Measurements from ENCODE around the gene PEF1.

The PEF1 gene

GRCh38 chr1:31648641-31649357 is 4.1 kb upstream of the PEF1 start:
- H3K4me3 ChIP-seq (ENCODE audit: low read length) = no peak overlapping the region
- H3K4me1 ChIP-seq (ENCODE audit: low read length) = peaks cover 6% of the 10 kb centered on the region
- H4K20me1 ChIP-seq (ENCODE audit: insufficient read depth, low read length) = no peaks in the 10 kb centered on the region
- peaks cover 6% of the 10 kb centered on the region for H3K79me2 ChIP-seq (ENCODE audit: low read length)
- H3K36me3 ChIP-seq (replicated peaks; ENCODE audit: low read depth, low read length) = no peaks in the 10 kb centered on the region
- no peak overlapping the region for H3K27ac ChIP-seq (ENCODE audit: low read length)
- H2AFZ ChIP-seq (ENCODE audit: low read depth, low read length) = no peak overlapping the region
- H3K9ac ChIP-seq (ENCODE audit: low read length) = no peak overlapping the region
- H3K4me2 ChIP-seq (ENCODE audit: low read length) = no peak overlapping the region
- TF ChIP-seq CTCF (IDR thresholded peaks at IDR 0.05; ENCODE audit: low read depth, low read length) = no peak
- TF ChIP-seq EZH2phosphoT487 (IDR thresholded peaks at IDR 0.05; ENCODE audit: low read depth) = no peak
- H3K27me3 ChIP-seq (ENCODE audit: low read depth, low read length) = no peaks in the 10 kb centered on the region
- H3K9me3 ChIP-seq (ENCODE audit: insufficient read depth, low read length) = no peaks in the 10 kb centered on the region

GRCh38 chr1:31648190-31648589 is 3.5 kb upstream of the PEF1 start:
- peaks cover 12% of the 10 kb centered on the region for H3K4me1 ChIP-seq (ENCODE audit: low read length)
- peaks cover 12% of the 10 kb centered on the region for H3K79me2 ChIP-seq (ENCODE audit: low read length)
- no peak overlapping the region for H3K4me3 ChIP-seq (ENCODE audit: low read length)
- no peaks in the 10 kb centered on the region for H4K20me1 ChIP-seq (ENCODE audit: insufficient read depth, low read length)
- H3K4me2 ChIP-seq (ENCODE audit: low read length) = no peak overlapping the region
- no peaks in the 10 kb centered on the region for H3K36me3 ChIP-seq (replicated peaks; ENCODE audit: low read depth, low read length)
- H3K27me3 ChIP-seq (ENCODE audit: low read depth, low read length) = no peaks in the 10 kb centered on the region
- H3K27ac ChIP-seq (ENCODE audit: low read length) = no peak overlapping the region
- no peak overlapping the region for H2AFZ ChIP-seq (ENCODE audit: low read depth, low read length)
- H3K9ac ChIP-seq (ENCODE audit: low read length) = no peak overlapping the region
- TF ChIP-seq CTCF (IDR thresholded peaks at IDR 0.05; ENCODE audit: low read depth, low read length) = no peak
- TF ChIP-seq EZH2phosphoT487 (IDR thresholded peaks at IDR 0.05; ENCODE audit: low read depth) = no peak
- no peaks in the 10 kb centered on the region for H3K9me3 ChIP-seq (ENCODE audit: insufficient read depth, low read length)

GRCh38 chr1:31647106-31647505 is 2.4 kb upstream of the PEF1 start:
- H3K9me3 ChIP-seq (ENCODE audit: insufficient read depth, low read length) = no peaks in the 10 kb centered on the region
- H3K36me3 ChIP-seq (replicated peaks; ENCODE audit: low read depth, low read length) = no peaks in the 10 kb centered on the region
- no peak for TF ChIP-seq CTCF (IDR thresholded peaks at IDR 0.05; ENCODE audit: low read depth, low read length)
- TF ChIP-seq EZH2phosphoT487 (IDR thresholded peaks at IDR 0.05; ENCODE audit: low read depth) = no peak

GRCh38 chr1:31646259-31646960 is 1.7 kb upstream of the PEF1 start:
- H3K9me3 ChIP-seq (ENCODE audit: insufficient read depth, low read length) = no peaks in the 10 kb centered on the region
- peaks cover 12% of the 10 kb centered on the region for H3K4me1 ChIP-seq (ENCODE audit: low read length)
- H3K9ac ChIP-seq (ENCODE audit: low read length) = no peak overlapping the region
- H3K36me3 ChIP-seq (replicated peaks; ENCODE audit: low read depth, low read length) = no peaks in the 10 kb centered on the region
- TF ChIP-seq EZH2phosphoT487 (IDR thresholded peaks at IDR 0.05; ENCODE audit: low read depth) (no peak), CTCF (IDR thresholded peaks at IDR 0.05; ENCODE audit: low read depth, low read length) (no peak)
- H2AFZ ChIP-seq (ENCODE audit: low read depth, low read length) = no peak overlapping the region
- H3K4me2 ChIP-seq (ENCODE audit: low read length) = no peak overlapping the region
- H3K27ac ChIP-seq (ENCODE audit: low read length) = no peak overlapping the region
- no peaks in the 10 kb centered on the region for H4K20me1 ChIP-seq (ENCODE audit: insufficient read depth, low read length)
- no peaks in the 10 kb centered on the region for H3K27me3 ChIP-seq (ENCODE audit: low read depth, low read length)
- H3K4me3 ChIP-seq (ENCODE audit: low read length) = no peak overlapping the region
- H3K79me2 ChIP-seq (ENCODE audit: low read length) = peaks cover 23% of the 10 kb centered on the region

More at GRCh38 chr1:31647106-31647505, 2.4 kb upstream of the PEF1 start:
- Histone ChIP-seq H3K9ac (ENCODE audit: low read length) (no peak overlapping the region), H3K4me1 (ENCODE audit: low read length) (peaks cover 12% of the 10 kb centered on the region), H3K27ac (ENCODE audit: low read length) (no peak overlapping the region), H3K4me2 (ENCODE audit: low read length) (no peak overlapping the region), H4K20me1 (ENCODE audit: insufficient read depth, low read length) (no peaks in the 10 kb centered on the region), H2AFZ (ENCODE audit: low read depth, low read length) (no peak overlapping the region), H3K4me3 (ENCODE audit: low read length) (no peak overlapping the region), H3K27me3 (ENCODE audit: low read depth, low read length) (no peaks in the 10 kb centered on the region), H3K79me2 (ENCODE audit: low read length) (peaks cover 23% of the 10 kb centered on the region)
